GM21737 (cell line): Measurements from ENCODE around the gene THOC7.

Experiments
- ATAC-seq: cut with Tn5 transposase; IDR thresholded peaks from one replicate; pipeline ENCODE4 v1.9.1; 2021; ENCODE audit warnings: mild to moderate bottlenecking, moderate library complexity; ENCODE audit not compliant: unreplicated experiment

The THOC7 gene

GRCh38 chr3:63863150-63864007, at the start of gene THOC7, which contains the start of gene ATXN7:
Gene THOC7, minus strand, starts transcription at chr3:63863805. Its CDS starts 15 bp downstream, at chr3:63863790.
Gene ATXN7, plus strand, starts transcription at chr3:63863867. Its CDS starts 48,732 bp downstream, at chr3:63912599.
- peak; percentile 62 for ATAC-seq

- peak; percentile 17 for ATAC-seq
These were observed 49.4 kb upstream of the THOC7 start for GRCh38 chr3:63912768-63913588.

GRCh38 chr3:63911873-63912767, 48.5 kb upstream of the THOC7 start, which contains the start of gene SCAANT1:
Gene SCAANT1, minus strand, starts transcription at chr3:63912383.
- peak; percentile 78 for ATAC-seq

- no peak for ATAC-seq
These were observed 47.9 kb upstream of the THOC7 start for GRCh38 chr3:63911509-63911872.

- ATAC-seq, result no peak
These were observed 47.3 kb upstream of the THOC7 start for GRCh38 chr3:63910891-63911290.

GRCh38 chr3:63910001-63910400, 46.4 kb upstream of the THOC7 start:
- no peak for ATAC-seq

GRCh38 chr3:63909431-63909830, 45.8 kb upstream of the THOC7 start:
- ATAC-seq, result no peak

- ATAC-seq, result no peak
These were observed 45.2 kb upstream of the THOC7 start for GRCh38 chr3:63908776-63909175.

- no peak for ATAC-seq
These were observed 44.6 kb upstream of the THOC7 start for GRCh38 chr3:63908081-63908736.

- no peak for ATAC-seq
These were observed 42.4 kb upstream of the THOC7 start for GRCh38 chr3:63905731-63906620.

- ATAC-seq, result no peak
These were observed 36.9 kb upstream of the THOC7 start for GRCh38 chr3:63900459-63900858.

- ATAC-seq, result no peak
These were observed 36.4 kb upstream of the THOC7 start for GRCh38 chr3:63900010-63900409.

GRCh38 chr3:63896332-63897030, 32.9 kb upstream of the THOC7 start:
- peak; percentile 51 for ATAC-seq

GRCh38 chr3:63895422-63896189, 32.0 kb upstream of the THOC7 start:
- ATAC-seq, result no peak

- no peak for ATAC-seq
These were observed 29.3 kb upstream of the THOC7 start for GRCh38 chr3:63892773-63893352.

- no peak for ATAC-seq
These were observed 27.9 kb upstream of the THOC7 start for GRCh38 chr3:63891518-63891917.

GRCh38 chr3:63886858-63887257, 23.3 kb upstream of the THOC7 start:
- ATAC-seq, result no peak
